Stomach smooth muscle (tissue), 2 donors: Measurements from ENCODE around the gene SVIL.
"Not testable (repeated sequence)": the region's sequence is repeated elsewhere in the genome, so short reads cannot be mapped to it uniquely, and the experiment has no call there.

ENCODE experiments used
- H3K27ac ChIP-seq: one replicate; pipeline ENCODE4 v1.7.0; 2013; ENCODE audit warnings: mild to moderate bottlenecking, low read length, inconsistent platforms
- H3K27me3 ChIP-seq, 2 donors: one replicate each; pipeline ENCODE4 v1.7.0; 2013; ENCODE audit warnings: low read length in 2 of 2; ENCODE audit not compliant: insufficient read depth in 2 of 2, control insufficient read depth in 1 of 2
- H3K36me3 ChIP-seq, 2 donors: one replicate each; pipeline ENCODE4 v1.7.0; 2013; ENCODE audit warnings: low read length in 2 of 2; ENCODE audit not compliant: control insufficient read depth in 2 of 2, insufficient read depth in 2 of 2
- H3K4me1 ChIP-seq: one replicate; pipeline ENCODE4 v1.7.0; 2013; ENCODE audit warnings: low read length; ENCODE audit not compliant: control insufficient read depth, insufficient read depth
- H3K4me3 ChIP-seq, 2 donors: one replicate each; pipeline ENCODE4 v1.7.0; 2013; ENCODE audit warnings: low read length in 2 of 2
- H3K9ac ChIP-seq, 2 donors: one replicate each; pipeline ENCODE4 v1.7.0; 2013; ENCODE audit warnings: low read length in 2 of 2, mild to moderate bottlenecking in 1 of 2
- H3K9me3 ChIP-seq, 2 donors: one replicate each; pipeline ENCODE4 v1.7.0; 2013; ENCODE audit warnings: low read length in 2 of 2; ENCODE audit not compliant: control insufficient read depth in 2 of 2
- donor health status: healthy.
- donor health status: Pancreatic carcinoma.

The SVIL gene

GRCh38 chr10:29636178-29636577 lies 1.4 kb upstream of the SVIL start:
- no peaks in the 10 kb centered on the region for H3K27me3 ChIP-seq
- peaks cover 8 to 12% of the 10 kb centered on the region in 2 donors for H3K36me3 ChIP-seq
- H3K4me3 ChIP-seq: peak overlapping the region in 1 of 2 donors; percentile 6
- peak overlapping the region; percentile 92 for H3K27ac ChIP-seq
- H3K9me3 ChIP-seq: no peaks in the 10 kb centered on the region
- peaks cover 29% of the 10 kb centered on the region for H3K4me1 ChIP-seq
- H3K9ac ChIP-seq: peak overlapping the region in 1 of 2 donors; percentile 80

- Histone ChIP-seq H3K36me3 (peaks cover 8 to 12% of the 10 kb centered on the region in 2 donors), H3K27ac (peak overlapping the region; percentile 92), H3K27me3 (no peaks in the 10 kb centered on the region), H3K9ac (peak overlapping the region; percentile 69 to 80), H3K4me3 (peak overlapping the region; percentile 6 to 50), H3K4me1 (peaks cover 31% of the 10 kb centered on the region), H3K9me3 (no peaks in the 10 kb centered on the region)
Observed at GRCh38 chr10:29635711-29636144, 957 bp upstream of the SVIL start.

DNA sequence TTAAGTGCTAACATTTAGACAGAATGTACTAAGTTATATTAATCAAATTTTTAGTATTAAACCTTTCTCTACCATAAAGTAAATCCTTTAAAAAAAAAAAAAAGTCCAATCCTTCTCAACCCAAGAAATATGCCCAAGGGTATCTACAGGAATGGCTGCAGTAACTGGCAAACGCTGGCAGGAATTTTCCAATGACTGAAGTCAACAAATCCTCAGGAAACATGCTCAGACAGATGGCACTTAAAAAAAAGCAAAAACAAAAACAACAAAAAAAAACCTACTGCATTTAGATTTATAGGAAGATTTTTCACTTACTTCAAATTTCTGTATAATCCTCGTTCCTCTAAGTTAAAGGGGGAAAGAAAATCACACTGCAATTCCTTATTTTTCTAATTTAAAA lies 666 bp downstream of the SVIL start:
- H3K27ac ChIP-seq: peak overlapping the region; percentile 92
- H3K4me3 ChIP-seq: peak overlapping the region; percentile 68 to 80
- H3K9me3 ChIP-seq: no peaks in the 10 kb centered on the region
- H3K4me1 ChIP-seq: peaks cover 36% of the 10 kb centered on the region
- H3K9ac ChIP-seq: peak overlapping the region; percentile 69 to 80
- no peaks in the 10 kb centered on the region for H3K27me3 ChIP-seq
- H3K36me3 ChIP-seq: peaks cover 6 to 7% of the 10 kb centered on the region in 2 donors

DNA sequence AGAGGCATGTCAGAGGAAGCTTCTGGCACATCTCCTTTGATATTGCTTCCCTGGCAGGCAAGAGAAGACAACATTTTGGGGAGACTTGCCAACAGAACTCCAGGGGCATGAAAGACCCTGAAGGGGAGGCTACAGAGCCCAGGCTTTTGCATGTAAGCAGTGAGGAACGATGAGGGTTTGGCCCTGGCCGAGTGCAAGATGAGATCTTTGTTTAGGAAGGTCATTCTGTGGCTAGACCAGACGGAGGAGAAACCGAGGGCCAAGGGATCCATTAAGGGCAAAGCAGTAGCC lies 3.8 kb downstream of the SVIL start:
- H3K4me3 ChIP-seq: peak overlapping the region; percentile 73 to 78
- peak overlapping the region; percentile 67 for H3K27ac ChIP-seq
- peaks cover 0 to 3% of the 10 kb centered on the region in 2 donors for H3K36me3 ChIP-seq
- no peaks in the 10 kb centered on the region for H3K9me3 ChIP-seq
- no peaks in the 10 kb centered on the region for H3K27me3 ChIP-seq
- peak overlapping the region; percentile 68 to 74 for H3K9ac ChIP-seq
- H3K4me1 ChIP-seq: peaks cover 35% of the 10 kb centered on the region

DNA sequence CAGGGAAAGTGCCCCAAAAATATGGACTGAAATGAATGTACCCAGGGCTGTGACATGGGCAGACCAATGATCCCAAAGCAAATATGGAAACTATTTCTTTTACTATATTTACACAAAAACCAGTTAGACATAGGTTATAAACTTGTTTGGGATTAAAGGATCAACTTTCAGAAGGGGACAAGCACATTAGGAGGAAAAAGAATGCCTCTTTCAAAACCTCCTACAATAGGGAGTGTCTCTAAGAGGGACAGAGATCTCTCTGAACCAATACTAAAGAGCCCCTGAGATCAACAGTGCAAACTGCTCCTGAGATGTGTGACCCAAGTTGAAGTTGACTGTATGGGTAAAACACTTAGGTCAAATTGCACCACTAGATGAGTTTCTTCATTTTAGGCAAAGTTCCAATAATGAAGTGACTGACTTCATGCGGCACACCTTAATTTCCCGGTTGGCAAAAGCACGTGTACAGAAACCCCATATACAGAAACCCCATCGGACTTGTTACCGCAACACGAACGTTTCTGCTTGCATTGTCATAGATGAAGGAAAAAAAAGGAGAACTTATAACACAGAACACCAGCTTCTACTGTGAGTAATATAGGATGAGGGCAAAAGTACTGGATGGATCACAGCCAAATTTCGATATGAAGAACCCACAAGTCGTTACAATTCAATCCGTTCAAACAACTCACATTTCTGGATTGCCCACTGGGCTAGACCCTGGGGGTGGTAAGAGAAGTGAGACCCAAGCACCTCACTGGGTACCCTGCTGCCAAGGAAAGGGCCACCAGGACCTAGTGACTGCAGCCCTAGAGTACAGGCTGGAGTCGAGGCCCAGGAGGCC lies 4.3 kb downstream of the SVIL start:
- Histone ChIP-seq H3K4me3 (peak overlapping the region; percentile 73 to 78), H3K36me3 (peaks cover 0 to 3% of the 10 kb centered on the region in 2 donors), H3K4me1 (peaks cover 29% of the 10 kb centered on the region), H3K27ac (peak overlapping the region; percentile 67), H3K9me3 (no peaks in the 10 kb centered on the region), H3K27me3 (no peaks in the 10 kb centered on the region), H3K9ac (peak overlapping the region; percentile 68 to 74)

- Histone ChIP-seq H3K4me3 (peak overlapping the region; percentile 48 to 68), H3K36me3 (peaks cover 0 to 3% of the 10 kb centered on the region in 2 donors), H3K27me3 (no peaks in the 10 kb centered on the region), H3K9ac (peak overlapping the region; percentile 7 to 43), H3K9me3 (no peaks in the 10 kb centered on the region), H3K4me1 (peaks cover 25% of the 10 kb centered on the region), H3K27ac (peak overlapping the region; percentile 19)
Observed at GRCh38 chr10:29628912-29629526, 5.8 kb downstream of the SVIL start.

GRCh38 chr10:29628311-29628710 lies 6.5 kb downstream of the SVIL start:
- H3K4me3 ChIP-seq: peak overlapping the region; percentile 48 to 68
- peaks cover 29% of the 10 kb centered on the region for H3K4me1 ChIP-seq
- H3K9me3 ChIP-seq: no peaks in the 10 kb centered on the region
- H3K27me3 ChIP-seq: no peaks in the 10 kb centered on the region
- H3K27ac ChIP-seq: peak overlapping the region; percentile 19
- H3K9ac ChIP-seq: peak overlapping the region in 1 of 2 donors; percentile 7
- peaks cover 0 to 3% of the 10 kb centered on the region in 2 donors for H3K36me3 ChIP-seq

GRCh38 chr10:29627201-29628132 lies 7.3 kb downstream of the SVIL start:
- no peaks in the 10 kb centered on the region for H3K27me3 ChIP-seq
- no peak overlapping the region for H3K9ac ChIP-seq
- peak overlapping the region; percentile 24 to 29 for H3K4me3 ChIP-seq
- peaks cover 34% of the 10 kb centered on the region for H3K4me1 ChIP-seq
- no peaks in the 10 kb centered on the region for H3K9me3 ChIP-seq
- H3K27ac ChIP-seq: peak overlapping the region; percentile 2
- H3K36me3 ChIP-seq: peaks cover 0 to 3% of the 10 kb centered on the region in 2 donors

- not testable (repeated sequence) for H3K27me3 ChIP-seq, H3K27ac ChIP-seq, H3K36me3 ChIP-seq, H3K4me3 ChIP-seq, H3K9me3 ChIP-seq, H3K9ac ChIP-seq
- peaks cover 34% of the 10 kb centered on the region for H3K4me1 ChIP-seq
Observed at GRCh38 chr10:29624357-29624756, 10.4 kb downstream of the SVIL start.

DNA sequence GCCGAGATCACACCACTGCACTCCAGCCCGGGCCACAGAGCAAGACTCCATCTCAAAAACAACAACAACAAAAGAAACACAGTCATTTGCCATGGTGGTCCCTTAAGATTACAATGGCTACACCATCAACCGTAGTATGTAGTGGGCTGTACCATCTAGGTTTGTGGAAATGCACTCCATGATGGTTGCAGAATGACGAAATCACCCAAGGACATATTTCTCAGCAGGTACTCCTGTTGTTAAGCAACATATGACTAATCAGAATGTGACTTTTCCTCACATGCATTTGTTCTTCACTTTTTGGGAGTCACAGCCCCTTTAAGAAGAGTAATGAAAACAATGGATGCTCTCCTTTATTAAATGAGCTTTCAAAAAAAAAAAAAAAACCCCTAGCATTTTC lies 11.0 kb downstream of the SVIL start:
- Histone ChIP-seq H3K36me3 (no peaks in the 10 kb centered on the region), H3K27ac (peak overlapping the region; percentile 60), H3K27me3 (no peaks in the 10 kb centered on the region), H3K9ac (no peak overlapping the region), H3K4me1 (peaks cover 30% of the 10 kb centered on the region), H3K9me3 (no peaks in the 10 kb centered on the region), H3K4me3 (no peak overlapping the region)
